HG03066 (cell line): ENCODE data around the gene TMEM121.
A peak's percentile ranks its signal among the peaks of the same experiment; 100 is the strongest.

Experiments
- ATAC-seq: cut with Tn5 transposase; IDR thresholded peaks from one replicate; pipeline ENCODE4 v1.9.1; 2021; ENCODE audit warnings: low read depth; ENCODE audit not compliant: unreplicated experiment

TMEM121 gene

GRCh38 chr14:105525861-105526775 lies at the start of gene TMEM121:
TSS of gene TMEM121 (plus strand) at chr14:105526583. CDS start at chr14:105528835, 2,252 bp downstream.
- ATAC-seq: no peak

GRCh38 chr14:105476831-105477659 lies 49.3 kb upstream of the TMEM121 start:
- ATAC-seq: no peak

- no peak for ATAC-seq
Measured at GRCh38 chr14:105477660-105478397, 48.6 kb upstream of the TMEM121 start.

- no peak for ATAC-seq
Measured at GRCh38 chr14:105478398-105479251, 47.8 kb upstream of the TMEM121 start.

- no peak for ATAC-seq
Measured at GRCh38 chr14:105479431-105480158, 46.8 kb upstream of the TMEM121 start.

- ATAC-seq: no peak
Measured at GRCh38 chr14:105480199-105480746, 46.1 kb upstream of the TMEM121 start.

- ATAC-seq: no peak
Measured at GRCh38 chr14:105480807-105481801, 45.3 kb upstream of the TMEM121 start.

- ATAC-seq: peak; percentile 58
Measured at GRCh38 chr14:105481886-105482457, 44.4 kb upstream of the TMEM121 start.

- ATAC-seq: no peak
Measured at GRCh38 chr14:105482486-105483110, 43.8 kb upstream of the TMEM121 start.

GRCh38 chr14:105483300-105484068 lies 42.9 kb upstream of the TMEM121 start:
- ATAC-seq: no peak

GRCh38 chr14:105484069-105484996 lies 42.0 kb upstream of the TMEM121 start:
- ATAC-seq: no peak

GRCh38 chr14:105484997-105485393 lies 41.4 kb upstream of the TMEM121 start:
- no peak for ATAC-seq

GRCh38 chr14:105485739-105486162 lies 40.6 kb upstream of the TMEM121 start:
- no peak for ATAC-seq

- ATAC-seq: no peak
Measured at GRCh38 chr14:105486163-105486973, 40.0 kb upstream of the TMEM121 start, which contains the start of gene CRIP1. TSS of gene CRIP1 (plus strand) at chr14:105486886. CDS start at chr14:105487260, 374 bp downstream.
